DOHH2 (cell line): ENCODE measurements around the gene TRMT44.

Experiments
- CTCF ChIP-seq: fragments of 200-600 bp; sonication (generic); IDR thresholded peaks from one replicate; pipeline ENCODE4 v1.5.1; 2014; ENCODE audit warnings: antibody characterized with exemption, mild to moderate bottlenecking, low read depth, low read length; ENCODE audit not compliant: poor library complexity, severe bottlenecking
- EZH2phosphoT487 ChIP-seq: fragments of 200-600 bp; sonication (generic); IDR thresholded peaks from 2 replicates; pipeline ENCODE4 v1.6.1; 2017; ENCODE audit warnings: borderline replicate concordance, mild to moderate bottlenecking, antibody characterized with exemption, low read length, moderate library complexity, mixed read lengths

GRCh38 chr4:8402181-8402597 is 38.4 kb upstream of the TRMT44 start:
- no peak for TF ChIP-seq CTCF
- TF ChIP-seq EZH2phosphoT487 = no peak
